Thyroid gland (tissue), 4 donors: ENCODE measurements around the gene SMG1.
"Not testable (repeated sequence)": the region's sequence is repeated elsewhere in the genome, so short reads cannot be mapped to it uniquely, and the experiment has no call there.

Experiments used
- CTCF ChIP-seq, 6 experiments: fragments of 200-600 bp in 3 of 6; fragments of 450-650 bp in 3 of 6; sonication (generic) in 3 of 6; IDR thresholded peaks; one replicate each; pipeline ENCODE4 v1.5.1; 2016 to 2019; ENCODE audit warnings: antibody characterized with exemption in 6 of 6, mild to moderate bottlenecking in 2 of 6, inconsistent platforms in 1 of 6, moderate library complexity in 1 of 6
- POLR2A ChIP-seq, 2 donors: fragments of 450-650 bp; IDR thresholded peaks; one replicate each; pipeline ENCODE4 v1.6.1; 2017; ENCODE audit warnings: antibody characterized with exemption in 2 of 2, mild to moderate bottlenecking in 2 of 2, moderate library complexity in 1 of 2

DNA sequence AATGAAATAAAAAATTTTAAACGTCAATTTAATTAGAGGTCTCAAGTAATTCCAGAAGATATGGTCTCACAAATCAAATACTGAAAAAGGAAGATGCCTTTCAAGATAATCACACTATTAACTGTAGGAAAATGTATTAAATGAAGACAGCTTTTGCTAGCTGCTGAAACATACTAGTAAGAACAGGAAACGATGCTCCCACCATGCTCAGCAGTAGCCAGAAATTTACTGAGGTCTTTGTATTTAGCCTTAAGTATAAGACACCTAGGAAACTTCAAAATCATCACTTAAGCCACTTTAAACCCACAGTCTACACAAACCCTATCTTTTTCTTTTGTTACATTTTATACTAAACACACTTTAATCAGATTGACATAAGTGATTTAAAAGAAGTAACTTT, 16.6 kb downstream of the SMG1 start:
- TF ChIP-seq POLR2A, CTCF (IDR thresholded peaks at IDR 0.05): not testable (repeated sequence)
